Endothelial cell of umbilical vein (primary cell): ENCODE measurements around the gene BET1L. TPM values are rescaled to one million over a fixed set of nuclear protein-coding genes. Genes with fewer than 3 reads are reported as not detected.

Experiments
- BruUV-seq: library from RNA; stranded (reverse); fragments of 400-500 nt; replicated peaks from 2 replicates; lab custom pipeline; 2021; lab: Mats Ljungman, UMichigan
- CTCF ChIA-PET: fragments of 300-600, 350-600 bp; sonication (Branson Sonifier 250); formaldehyde crosslinking; loops from one replicate; lab custom pipeline; 2021; ENCODE audit warnings: antibody characterized with exemption, inconsistent platforms; lab: Charles Lee
- POLR2A ChIA-PET: fragments of 300-600, 350-600 bp; sonication (Branson Sonifier 250); formaldehyde crosslinking; loops from one replicate; lab custom pipeline; 2021; ENCODE audit warnings: antibody characterized with exemption, inconsistent platforms; lab: Charles Lee
- DNase-seq: peaks from one replicate; pipeline ENCODE4 v3.0.0-alpha.2; 2011; ENCODE audit warnings: low read depth, low spot score
- FAIRE-seq: peaks from 2 replicates; lab custom pipeline; 2011; peaks lifted over from hg19 to GRCh38; lab: Jason Lieb, UNC
- H2AFZ ChIP-seq: 2 replicates; pipeline ENCODE4 v1.6.0; 2012; ENCODE audit warnings: low read depth, low read length, control low read depth, inconsistent platforms
- H3K27ac ChIP-seq: 2 replicates; pipeline ENCODE4 v1.5.1; 2011; ENCODE audit warnings: low read depth, mild to moderate bottlenecking, control low read depth, low read length, moderate library complexity; ENCODE audit not compliant: insufficient read depth
- H3K27me3 ChIP-seq, 2 experiments: 2 replicates each; pipeline versions ENCODE4 v1.6.0 to v1.6.1; 2011; ENCODE audit warnings: low read length in 2 of 2, mixed read lengths in 1 of 2; ENCODE audit not compliant: control insufficient read depth in 2 of 2, insufficient read depth in 2 of 2
- H3K36me3 ChIP-seq, 2 experiments: 2 replicates in 1 of 2; 3 replicates in 1 of 2; pipeline ENCODE4 v1.5.1; 2011; ENCODE audit warnings: low read length in 2 of 2, mild to moderate bottlenecking in 1 of 2, moderate library complexity in 1 of 2; ENCODE audit not compliant: control insufficient read depth in 2 of 2, insufficient read depth in 2 of 2; ENCODE audit errors: extremely low read depth in 1 of 2
- H3K4me1 ChIP-seq: 3 replicates; pipeline ENCODE4 v1.5.1; 2011; ENCODE audit warnings: mild to moderate bottlenecking, low read length; ENCODE audit not compliant: control insufficient read depth, insufficient read depth; ENCODE audit errors: extremely low read depth
- H3K4me2 ChIP-seq: 2 replicates; pipeline ENCODE4 v1.6.1; 2011; ENCODE audit warnings: low read length, control low read depth, mixed read lengths; ENCODE audit not compliant: insufficient read depth
- H3K4me3 ChIP-seq, 3 experiments: fragments of 200-600 bp in 1 of 3; sonication (generic), shearing (Covaris generic) in 1 of 3; replicated peaks in 1 of 3; 2 replicates each; pipeline ENCODE4 v1.5.1; 2011 to 2016; ENCODE audit warnings: control low read depth in 3 of 3, low read length in 3 of 3, mild to moderate bottlenecking in 2 of 3, inconsistent platforms in 1 of 3, low read depth in 1 of 3, moderate library complexity in 1 of 3; ENCODE audit not compliant: insufficient read depth in 1 of 3
- H3K79me2 ChIP-seq: 2 replicates; pipeline ENCODE4 v1.6.0; 2012; ENCODE audit warnings: low read length, inconsistent platforms; ENCODE audit not compliant: control insufficient read depth, insufficient read depth
- H3K9ac ChIP-seq: replicated peaks from 2 replicates; pipeline ENCODE3; 2011; ENCODE audit warnings: low read length, control low read depth; ENCODE audit not compliant: insufficient read depth; ENCODE audit errors: extremely low read depth
- H3K9me1 ChIP-seq: replicated peaks from 3 replicates; pipeline ENCODE4 v1.6.0; 2011; ENCODE audit warnings: mild to moderate bottlenecking, low read length; ENCODE audit not compliant: control insufficient read depth, insufficient read depth; ENCODE audit errors: extremely low read depth
- H3K9me3 ChIP-seq: replicated peaks from 2 replicates; pipeline ENCODE4 v1.5.1; 2012; ENCODE audit warnings: low read length, inconsistent platforms; ENCODE audit not compliant: control insufficient read depth, insufficient read depth
- H4K20me1 ChIP-seq: replicated peaks from 2 replicates; pipeline ENCODE3; 2011; ENCODE audit warnings: mild to moderate bottlenecking, low read length; ENCODE audit not compliant: control insufficient read depth, insufficient read depth; ENCODE audit errors: extremely low read depth
- EZH2 ChIP-seq: IDR thresholded peaks from 2 replicates; pipeline ENCODE4 v1.6.1; 2012; ENCODE audit warnings: borderline replicate concordance, low read depth, mild to moderate bottlenecking, moderate library complexity, low read length, inconsistent platforms; ENCODE audit not compliant: severe bottlenecking
- FOS ChIP-seq: IDR thresholded peaks from 2 replicates; pipeline ENCODE4 v1.6.1; 2011; ENCODE audit warnings: mild to moderate bottlenecking, low read length, moderate library complexity, borderline replicate concordance; ENCODE audit not compliant: insufficient read depth
- GATA2 ChIP-seq: IDR thresholded peaks from 2 replicates; pipeline ENCODE4 v1.7.0; 2011; ENCODE audit warnings: low read depth, mild to moderate bottlenecking, moderate library complexity, mixed read lengths, low read length; ENCODE audit not compliant: insufficient read length, insufficient read depth
- JUN ChIP-seq: IDR thresholded peaks from 2 replicates; pipeline ENCODE4 v1.6.1; 2011; ENCODE audit warnings: borderline replicate concordance, low read depth; ENCODE audit not compliant: insufficient read length, insufficient read depth
- MAX ChIP-seq: IDR thresholded peaks from 2 replicates; pipeline ENCODE4 v1.6.1; 2011; ENCODE audit not compliant: insufficient read depth, insufficient read length
- MYC ChIP-seq: IDR thresholded peaks from one replicate; pipeline ENCODE4 v1.6.1; 2011; ENCODE audit warnings: mild to moderate bottlenecking, low read depth, low read length
- POLR2A ChIP-seq: IDR thresholded peaks from 2 replicates; pipeline ENCODE4 v1.6.1; 2012; ENCODE audit warnings: low read depth, mild to moderate bottlenecking, control low read depth, low read length
- POLR2AphosphoS5 ChIP-seq: IDR thresholded peaks from 2 replicates; pipeline ENCODE4 v1.6.1; 2012; ENCODE audit warnings: low read depth, mild to moderate bottlenecking, control low read depth, low read length, moderate library complexity; ENCODE audit not compliant: insufficient read depth
- dilution Hi-C: fragments of 300-500 bp; cut with MboI; formaldehyde crosslinking; loops from one replicate; pipeline ENCODE4 v1.15.0; 2019; ENCODE audit warnings: low sequenced_read_pairs; ENCODE audit not compliant: extremely low pct_ligation_motif_present
- intact Hi-C: fragments of 100-400 bp; cut with micrococcal nuclease; formaldehyde crosslinking; loops from one replicate; pipeline ENCODE4 v1.10.0; 2022
- polyA plus RNA-seq, 4 experiments: library from polyadenylated mRNA; depleted of rRNA in 3 of 4; stranded (reverse) in 3 of 4; unstranded in 1 of 4; fragments of >200 nt; gene quantifications; 2 replicates each; pipeline versions ENCODE4 v1.2.1 to v1.2.3, GENCODE V29; 2011 to 2012; ENCODE audit warnings: missing spikeins in 1 of 4
- total RNA-seq: library from RNA; stranded (reverse); gene quantifications from 2 replicates; pipeline ENCODE4 v1.2.3, GENCODE V29; 2021
- TF ChIP-seq, protein P1 (sequence below), 2 donors: IDR thresholded peaks; 1 replicate in 1 of 2; 2 replicates in 1 of 2; pipeline ENCODE4 v1.5.1; 2011; ENCODE audit warnings: low read length in 2 of 2, mild to moderate bottlenecking in 2 of 2, moderate library complexity in 2 of 2, control low read depth in 1 of 2, inconsistent platforms in 1 of 2, low read depth in 1 of 2; ENCODE audit not compliant: insufficient read depth in 1 of 2; ENCODE audit errors: extremely low read depth in 1 of 2

Gene BET1L
- total and polyA plus RNA-seq, 2 donors (not counting 3 experiments of a cell fraction or from before 2014, with no cell fraction given), result 31.0 to 80.0 TPM

DNA sequence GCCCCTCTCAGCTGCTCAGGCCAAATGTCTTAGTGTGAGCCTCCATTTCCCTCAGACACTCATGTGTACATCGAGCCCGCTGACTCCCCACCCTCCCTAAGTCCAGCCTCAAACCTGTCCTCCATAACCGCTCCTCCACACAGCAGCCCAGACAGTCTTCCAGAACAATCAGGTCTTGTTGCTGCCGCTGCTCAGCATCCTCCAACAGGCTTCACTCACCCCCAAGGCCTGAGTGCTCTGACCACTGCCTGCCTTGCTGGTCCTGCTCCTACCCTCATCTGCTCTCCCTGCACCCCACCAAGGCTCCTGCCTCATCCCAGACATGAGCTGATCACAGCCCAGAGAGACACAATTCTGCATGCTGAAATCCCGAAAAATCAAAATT is 46.7 kb upstream of the BET1L start:
- Histone ChIP-seq H3K4me2 (no peak overlapping the region), H3K27ac (no peak overlapping the region), H3K4me3 (no peak overlapping the region), H3K79me2 (no peaks in the 10 kb centered on the region), H3K9me3 (no peaks in the 10 kb centered on the region), H3K9me1 (no peaks in the 10 kb centered on the region), H3K36me3 (peaks cover 14 to 30% of the 10 kb centered on the region in 2 experiments), H4K20me1 (no peaks in the 10 kb centered on the region), H2AFZ (no peak overlapping the region), H3K9ac (no peak overlapping the region), H3K27me3 (no peaks in the 10 kb centered on the region), H3K4me1 (no peaks in the 10 kb centered on the region)
- POLR2A ChIA-PET, result no interaction called here
- no TSS peak for BruUV-seq
- CTCF ChIA-PET, result no interaction called here
- dilution Hi-C loops (no loop called here), intact Hi-C loops (loop anchor here (5.0 kb wide), 1 partner anchor 193 kb away; no protein-coding TSS in a partner anchor)
- no peak for DNase-seq
- no peak for FAIRE-seq
- TF ChIP-seq EZH2, result no peak
- TF ChIP-seq POLR2AphosphoS5, result no peak

- peaks cover 14 to 33% of the 10 kb centered on the region in 2 experiments for H3K36me3 ChIP-seq
- no peak overlapping the region for H3K4me2 ChIP-seq
- no peak for TF ChIP-seq FOS
- TF ChIP-seq POLR2AphosphoS5, result no peak
- TF ChIP-seq MYC, result no peak
- no peak for TF ChIP-seq EZH2
- no peak for TF ChIP-seq GATA2
- no peak for TF ChIP-seq MAX
- no peak for TF ChIP-seq POLR2A
- no peak for TF ChIP-seq JUN
- TF ChIP-seq, protein P1, sequence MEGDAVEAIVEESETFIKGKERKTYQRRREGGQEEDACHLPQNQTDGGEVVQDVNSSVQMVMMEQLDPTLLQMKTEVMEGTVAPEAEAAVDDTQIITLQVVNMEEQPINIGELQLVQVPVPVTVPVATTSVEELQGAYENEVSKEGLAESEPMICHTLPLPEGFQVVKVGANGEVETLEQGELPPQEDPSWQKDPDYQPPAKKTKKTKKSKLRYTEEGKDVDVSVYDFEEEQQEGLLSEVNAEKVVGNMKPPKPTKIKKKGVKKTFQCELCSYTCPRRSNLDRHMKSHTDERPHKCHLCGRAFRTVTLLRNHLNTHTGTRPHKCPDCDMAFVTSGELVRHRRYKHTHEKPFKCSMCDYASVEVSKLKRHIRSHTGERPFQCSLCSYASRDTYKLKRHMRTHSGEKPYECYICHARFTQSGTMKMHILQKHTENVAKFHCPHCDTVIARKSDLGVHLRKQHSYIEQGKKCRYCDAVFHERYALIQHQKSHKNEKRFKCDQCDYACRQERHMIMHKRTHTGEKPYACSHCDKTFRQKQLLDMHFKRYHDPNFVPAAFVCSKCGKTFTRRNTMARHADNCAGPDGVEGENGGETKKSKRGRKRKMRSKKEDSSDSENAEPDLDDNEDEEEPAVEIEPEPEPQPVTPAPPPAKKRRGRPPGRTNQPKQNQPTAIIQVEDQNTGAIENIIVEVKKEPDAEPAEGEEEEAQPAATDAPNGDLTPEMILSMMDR (IDR thresholded peaks at IDR 0.05; ENCODE audit: extremely low read depth in 1 of 2, insufficient read depth in 1 of 2, low read depth in 1 of 2, low read length in 2 of 2), result no peak
- no peaks in the 10 kb centered on the region for H3K79me2 ChIP-seq
- no peak overlapping the region for H3K4me3 ChIP-seq
- H4K20me1 ChIP-seq, result no peaks in the 10 kb centered on the region
- H3K9me3 ChIP-seq, result no peaks in the 10 kb centered on the region
- FAIRE-seq (no peak), DNase-seq (no peak)
- H3K9me1 ChIP-seq, result no peaks in the 10 kb centered on the region
- no peaks in the 10 kb centered on the region for H3K4me1 ChIP-seq
- no TSS peak for BruUV-seq
- ChIA-PET CTCF (interaction anchor here (1.4 kb wide), 1 partner anchor 31 kb away, joined by 3 read pairs; no protein-coding TSS in a partner anchor), POLR2A (no interaction called here)
- no peak overlapping the region for H3K9ac ChIP-seq
- no peak overlapping the region for H2AFZ ChIP-seq
- dilution Hi-C loops (no loop called here), intact Hi-C loops (loop anchor here (5.0 kb wide), 1 partner anchor 194 kb away; no protein-coding TSS in a partner anchor)
- no peak overlapping the region for H3K27ac ChIP-seq
- no peaks in the 10 kb centered on the region for H3K27me3 ChIP-seq
Measured at GRCh38 chr11:253160-253885, 46.1 kb upstream of the BET1L start.
